Ectodermal cell (in vitro differentiated cells): ENCODE results near the gene MRS2.
"Not testable (repeated sequence)": the region's sequence is repeated elsewhere in the genome, so short reads cannot be mapped to it uniquely, and the experiment has no call there.

Source experiments
- H3K27ac ChIP-seq: 2 replicates; pipeline ENCODE4 v1.7.0; 2013; ENCODE audit warnings: mild to moderate bottlenecking, low read depth, low read length; ENCODE audit not compliant: insufficient read depth, poor library complexity, severe bottlenecking
- H3K27me3 ChIP-seq: 2 replicates; pipeline ENCODE4 v1.7.0; 2013; ENCODE audit warnings: mild to moderate bottlenecking, low read length; ENCODE audit not compliant: insufficient read depth, control insufficient read depth, poor library complexity, severe bottlenecking
- H3K36me3 ChIP-seq: one replicate; pipeline ENCODE4 v1.7.0; 2013; ENCODE audit warnings: low read length; ENCODE audit not compliant: control insufficient read depth, insufficient read depth
- H3K4me1 ChIP-seq: one replicate; pipeline ENCODE4 v1.7.0; 2013; ENCODE audit warnings: low read length; ENCODE audit not compliant: control insufficient read depth, insufficient read depth
- H3K4me3 ChIP-seq: 2 replicates; pipeline ENCODE4 v1.7.0; 2013; ENCODE audit warnings: low read depth, low read length, control low read depth; ENCODE audit not compliant: insufficient read depth
- H3K9me3 ChIP-seq: 2 replicates; pipeline ENCODE4 v1.7.0; 2013; ENCODE audit warnings: mild to moderate bottlenecking, low read length, moderate library complexity; ENCODE audit not compliant: control insufficient read depth
- WGBS, 2 experiments: methylation state at CpG; one replicate each; pipeline ENCODE4 v1.1.7; 2013; ENCODE audit warnings: missing lambda C conversion rate in 2 of 2; 5-methylcytosine and 5-hydroxymethylcytosine counted together

MRS2 gene

DNA sequence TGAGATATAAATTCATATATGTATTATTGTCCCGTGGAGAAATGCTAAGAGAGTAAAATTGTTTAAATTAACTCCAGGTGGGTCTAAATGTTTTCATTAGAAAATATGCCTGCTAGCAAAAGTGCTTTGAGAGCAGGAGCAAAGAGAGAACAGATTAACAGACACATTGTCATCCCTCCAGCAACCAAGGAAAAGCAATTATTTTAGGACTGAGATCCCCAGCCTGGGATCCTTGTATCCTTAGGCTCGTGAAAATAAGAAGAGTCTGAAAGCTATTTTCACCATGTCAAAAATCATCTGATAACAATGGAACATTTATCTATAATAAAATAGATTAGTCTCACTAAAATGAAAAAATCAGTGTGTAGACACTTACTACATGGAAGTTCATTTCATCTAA, 11.5 kb upstream of the MRS2 start:
- H3K36me3 ChIP-seq = no peaks in the 10 kb centered on the region
- no peaks in the 10 kb centered on the region for H3K4me1 ChIP-seq
- no peak overlapping the region for H3K4me3 ChIP-seq
- H3K27ac ChIP-seq = no peak overlapping the region
- no peaks in the 10 kb centered on the region for H3K9me3 ChIP-seq
- 85 to 96% methylated on average over 2 of the region's 2 CpGs for WGBS, 2 experiments
- no peaks in the 10 kb centered on the region for H3K27me3 ChIP-seq

DNA sequence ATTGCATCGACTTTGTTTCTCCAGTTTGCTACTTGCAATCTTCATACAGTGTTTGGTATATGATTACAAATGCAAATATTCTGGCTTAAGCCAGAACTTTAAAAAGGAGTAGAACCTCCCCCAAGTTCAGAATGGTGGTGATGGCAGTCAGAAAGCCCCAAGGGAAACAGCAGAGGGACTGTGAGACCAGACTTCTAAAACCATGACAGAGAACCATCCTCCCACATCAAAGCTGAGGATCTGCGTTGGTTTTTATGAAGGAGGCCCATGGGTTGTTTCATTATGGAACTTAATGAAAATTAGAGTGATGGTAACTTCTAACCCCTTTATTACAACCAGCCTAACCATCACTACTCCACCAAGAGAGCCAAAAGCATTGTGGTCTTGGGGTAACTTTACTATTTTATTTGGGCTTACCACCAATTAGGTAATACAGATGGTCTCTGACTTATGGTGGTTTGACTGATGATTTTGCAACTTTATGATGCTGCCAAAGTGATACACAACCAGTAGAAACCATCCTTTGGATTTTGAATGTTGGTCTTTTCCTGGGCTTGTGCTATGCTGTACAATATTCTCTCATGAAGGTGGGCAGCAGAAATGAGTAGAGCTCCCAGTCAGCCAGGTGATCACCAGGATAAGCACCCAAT, 10.9 kb upstream of the MRS2 start:
- Histone ChIP-seq H3K4me1 (no peaks in the 10 kb centered on the region), H3K9me3 (no peaks in the 10 kb centered on the region), H3K36me3 (no peaks in the 10 kb centered on the region), H3K27ac (no peak overlapping the region), H3K27me3 (no peaks in the 10 kb centered on the region), H3K4me3 (no peak overlapping the region)
- WGBS, 2 experiments = 100% methylated on average over 1 of the region's 2 CpGs; no CpG with 5 or more reads in 1 of the 2 experiments

DNA sequence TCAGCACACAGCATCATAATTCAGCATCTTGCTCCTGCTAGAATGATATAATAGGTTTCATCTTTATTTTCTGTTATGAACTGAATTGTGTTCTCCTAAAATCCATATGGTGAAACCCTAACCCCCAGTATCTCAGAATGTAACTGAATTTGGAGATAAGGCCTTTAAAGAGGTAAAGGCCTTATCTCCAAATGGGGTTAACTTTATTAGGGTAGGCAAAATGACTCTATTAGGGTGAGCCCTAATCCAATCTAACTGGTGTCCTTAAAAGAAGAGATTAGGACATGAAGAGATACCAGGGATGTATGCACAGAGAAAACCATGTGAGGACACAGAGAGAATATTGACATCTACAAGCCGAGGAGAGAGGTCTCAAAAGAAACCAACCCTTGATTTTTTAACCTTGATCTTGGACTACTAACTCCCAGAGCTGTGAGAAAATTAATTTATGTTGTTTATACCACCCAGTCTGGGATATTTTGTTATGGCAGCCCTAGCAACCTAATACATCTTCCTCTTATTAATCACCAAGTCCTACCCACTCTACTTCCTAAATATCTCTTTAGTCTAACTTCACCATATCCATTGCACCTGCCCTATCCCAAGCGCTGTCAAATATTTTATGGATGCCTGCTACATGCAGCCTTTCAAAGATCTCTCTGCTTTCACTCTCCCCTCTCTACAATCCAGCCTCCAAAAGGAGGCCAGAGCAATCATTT, 8.5 kb upstream of the MRS2 start:
- Histone ChIP-seq H3K27me3 (no peaks in the 10 kb centered on the region), H3K27ac (no peak overlapping the region), H3K4me1 (no peaks in the 10 kb centered on the region), H3K9me3 (no peaks in the 10 kb centered on the region), H3K36me3 (no peaks in the 10 kb centered on the region), H3K4me3 (no peak overlapping the region)
- 88 to 93% methylated on average over 2 of the region's 2 CpGs for WGBS, 2 experiments

DNA sequence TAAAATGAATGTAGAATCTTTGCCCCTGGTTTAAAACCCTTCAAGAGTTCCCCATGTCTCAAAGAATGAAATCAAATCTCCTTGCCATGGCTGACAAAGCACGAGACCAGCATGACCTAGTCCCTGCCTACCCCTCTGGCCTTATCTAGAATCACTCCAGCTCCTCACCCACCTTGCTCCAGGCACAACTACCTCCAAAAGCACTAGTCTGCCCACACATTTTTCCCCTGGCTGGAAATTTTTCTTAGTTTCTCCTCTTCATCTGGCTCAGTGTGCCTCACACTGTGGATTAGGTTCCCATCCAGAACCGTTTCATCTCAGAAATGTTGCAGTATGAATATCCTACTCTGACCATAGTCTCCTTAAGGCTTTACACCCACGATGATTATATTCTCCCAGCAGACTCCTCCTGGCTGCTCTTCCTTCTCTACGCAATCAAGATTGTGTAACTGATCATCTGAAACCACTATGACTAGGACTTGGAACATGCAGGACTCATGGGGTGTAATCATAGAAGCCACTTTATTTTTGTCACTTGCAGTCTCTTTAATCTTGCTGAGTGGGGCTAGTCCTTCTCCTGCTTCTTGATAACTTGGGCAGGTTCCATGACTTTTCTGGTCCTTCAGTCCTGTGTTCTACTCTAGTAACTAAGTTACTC, 7.8 kb upstream of the MRS2 start:
- 92 to 93% methylated on average over 4 of the region's 4 CpGs for WGBS, 2 experiments
- Histone ChIP-seq H3K4me1 (no peaks in the 10 kb centered on the region), H3K36me3 (no peaks in the 10 kb centered on the region), H3K27me3 (peaks cover 5% of the 10 kb centered on the region), H3K9me3 (no peaks in the 10 kb centered on the region), H3K4me3 (no peak overlapping the region), H3K27ac (no peak overlapping the region)

DNA sequence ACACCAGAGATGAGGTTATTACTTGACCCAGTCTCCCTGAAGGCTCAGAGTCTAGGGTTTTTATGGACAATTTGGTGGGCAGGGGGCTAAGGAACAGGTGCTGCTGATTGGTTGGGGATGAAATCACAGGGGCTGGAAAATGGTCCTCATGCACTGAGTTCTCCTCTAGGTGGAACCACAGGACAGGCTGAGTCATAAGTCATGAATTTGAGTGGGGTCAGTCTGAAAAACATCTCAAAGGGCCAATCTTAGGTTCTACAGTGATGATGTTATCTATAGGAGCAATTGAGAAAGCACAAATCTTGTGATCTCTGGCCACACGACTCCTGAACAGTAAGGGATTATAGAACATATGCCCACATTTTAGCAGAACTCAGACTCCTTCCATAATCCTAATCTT, 5.9 kb upstream of the MRS2 start:
- Histone ChIP-seq H3K9me3 (no peaks in the 10 kb centered on the region), H3K27ac (no peak overlapping the region), H3K4me1 (no peaks in the 10 kb centered on the region), H3K4me3 (no peak overlapping the region), H3K36me3 (no peaks in the 10 kb centered on the region), H3K27me3 (peaks cover 8% of the 10 kb centered on the region)
- 80 to 89% methylated on average over 1 of the region's 1 CpG for WGBS, 2 experiments

DNA sequence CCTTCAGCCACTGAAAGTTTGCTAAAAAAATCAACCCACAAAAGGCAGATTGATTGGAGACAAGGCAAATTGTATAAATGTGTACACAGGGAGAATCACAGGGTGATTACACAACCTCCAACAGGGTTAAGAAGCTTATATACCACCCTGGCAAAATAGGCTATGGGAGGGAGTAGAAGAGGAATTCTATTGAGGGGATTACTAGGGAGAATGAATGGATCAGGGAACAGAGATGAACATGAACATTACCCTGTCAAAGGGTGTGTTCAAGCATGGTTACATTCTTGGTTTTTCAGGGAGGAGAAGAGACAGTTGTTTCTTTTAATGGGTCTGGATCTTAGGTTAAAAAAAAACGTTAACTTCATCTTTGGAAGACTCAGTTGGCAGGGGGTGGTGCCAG, 5.1 kb upstream of the MRS2 start:
- Histone ChIP-seq H3K27ac (no peak overlapping the region), H3K27me3 (peaks cover 8% of the 10 kb centered on the region), H3K4me3 (no peak overlapping the region), H3K36me3 (no peaks in the 10 kb centered on the region), H3K4me1 (no peaks in the 10 kb centered on the region), H3K9me3 (no peaks in the 10 kb centered on the region)
- 71 to 83% methylated on average over 1 of the region's 1 CpG for WGBS, 2 experiments

DNA sequence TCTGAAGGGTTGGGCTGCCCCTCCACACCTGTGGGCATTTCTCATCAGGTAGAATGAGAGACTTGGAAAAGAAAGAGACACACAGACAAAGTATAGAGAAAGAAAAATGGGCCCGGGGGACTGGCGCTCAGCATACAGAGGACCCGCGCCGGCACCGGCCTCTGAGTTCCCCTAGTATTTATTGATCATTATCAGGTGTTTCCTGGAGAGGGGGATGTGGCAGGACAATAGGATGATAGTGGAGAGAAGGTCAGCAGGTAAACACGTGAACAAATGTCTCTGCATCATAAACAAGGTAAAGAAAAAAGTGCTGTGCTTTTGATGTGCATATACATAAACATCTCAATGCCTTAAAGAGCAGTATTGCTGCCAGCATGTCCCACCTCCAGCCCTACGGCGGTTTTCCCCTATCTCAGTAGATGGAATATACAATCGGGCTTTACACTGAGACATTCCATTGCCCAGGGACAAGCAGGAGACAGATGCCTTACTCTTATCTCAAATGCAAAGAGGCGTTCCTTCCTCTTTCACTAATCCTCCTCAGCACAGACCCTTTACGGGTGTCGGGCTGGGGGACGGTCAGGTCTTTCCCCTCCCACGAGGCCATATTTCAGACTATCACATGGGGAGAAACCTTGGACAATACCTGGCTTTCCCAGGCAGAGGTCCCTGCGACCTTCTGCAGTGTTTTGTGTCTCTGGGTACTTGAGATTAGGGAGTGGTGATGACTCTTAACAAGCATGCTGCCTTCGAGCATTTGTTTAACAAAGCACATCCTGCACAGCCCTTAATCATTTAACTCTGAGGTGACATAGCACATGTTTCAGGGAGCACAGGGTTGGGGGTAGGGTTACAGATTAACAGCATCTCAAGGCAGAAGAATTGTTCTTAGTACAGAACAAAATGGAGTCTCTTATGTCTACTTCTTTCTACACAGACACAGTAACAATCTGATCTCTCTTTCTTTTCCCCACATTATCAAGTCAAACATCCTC, 2.4 kb upstream of the MRS2 start:
- not testable (repeated sequence) for H3K4me3 ChIP-seq, H3K36me3 ChIP-seq, H3K27ac ChIP-seq, H3K27me3 ChIP-seq, H3K4me1 ChIP-seq, H3K9me3 ChIP-seq
- 19 to 21% methylated on average over 14 to 16 of the region's 17 CpGs for WGBS, 2 experiments

DNA sequence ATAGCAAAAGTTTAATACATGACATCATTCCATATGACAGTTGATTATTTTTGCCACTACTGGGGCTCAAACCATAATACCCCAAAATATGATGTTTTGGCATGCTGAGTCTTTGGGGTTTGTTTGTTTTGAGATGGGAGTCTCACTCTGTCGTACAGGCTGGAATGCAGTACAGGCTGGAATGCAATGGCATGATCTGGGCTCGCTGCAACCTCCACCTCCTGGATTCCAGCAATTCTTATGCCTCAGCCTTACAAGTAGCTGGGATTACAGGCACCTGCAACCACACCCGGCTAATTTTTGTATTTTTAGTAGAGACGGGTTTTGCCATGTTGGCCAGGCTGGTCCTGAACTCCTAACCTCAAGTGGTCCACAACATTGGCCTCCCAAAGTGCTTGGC, 1.3 kb upstream of the MRS2 start:
- 66 to 76% methylated on average over 4 of the region's 4 CpGs for WGBS, 2 experiments
- H3K4me3 ChIP-seq = no peak overlapping the region

DNA sequence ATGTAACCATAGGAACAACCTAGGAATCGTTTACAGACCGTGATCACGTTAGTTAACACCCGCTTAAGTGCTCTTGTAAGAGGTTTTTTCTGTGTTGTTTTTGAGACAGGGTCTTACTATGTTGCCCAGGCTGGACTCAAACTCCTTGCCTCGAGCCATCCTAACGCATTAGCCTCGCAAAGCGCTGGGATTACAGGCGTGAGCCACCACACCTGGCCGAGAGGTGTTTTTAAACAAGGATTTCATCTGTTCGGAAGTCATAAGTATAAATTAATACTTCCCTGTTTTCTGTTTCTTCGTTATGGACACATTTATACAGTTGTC, 727 bp downstream of the MRS2 start:
- H3K9me3 ChIP-seq = no peaks in the 10 kb centered on the region
- peaks cover 8% of the 10 kb centered on the region for H3K27me3 ChIP-seq
- peak overlapping the region; percentile 95 for H3K4me3 ChIP-seq
- 6 to 7% methylated on average over 12 of the region's 12 CpGs for WGBS, 2 experiments
- no peaks in the 10 kb centered on the region for H3K4me1 ChIP-seq
- peaks cover 8% of the 10 kb centered on the region for H3K36me3 ChIP-seq
- no peak overlapping the region for H3K27ac ChIP-seq

More for the DNA sequence above, 1.3 kb upstream of the MRS2 start:
- Histone ChIP-seq H3K4me1 (no peaks in the 10 kb centered on the region), H3K27me3 (peaks cover 8% of the 10 kb centered on the region), H3K27ac (no peak overlapping the region), H3K36me3 (no peaks in the 10 kb centered on the region), H3K9me3 (no peaks in the 10 kb centered on the region)

DNA sequence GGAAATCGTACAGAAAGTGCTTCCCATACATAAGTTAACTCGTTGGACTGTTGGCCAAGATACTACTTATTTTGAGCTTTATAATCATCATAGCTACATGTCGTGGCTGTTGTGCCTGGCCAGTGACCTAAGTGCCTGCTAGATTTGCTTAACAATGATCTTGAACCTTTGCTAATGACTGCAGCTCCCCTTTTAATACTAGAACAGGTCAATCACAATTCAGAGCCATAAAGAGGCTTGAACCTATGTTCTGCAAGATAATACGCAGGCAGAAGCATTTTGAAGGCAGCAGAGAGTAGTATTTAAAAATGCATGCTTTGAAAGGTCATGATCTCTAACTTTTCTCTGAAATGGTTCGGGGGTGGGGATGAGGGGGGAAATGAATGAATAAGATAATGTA, 2.5 kb downstream of the MRS2 start:
- 83 to 89% methylated on average over 5 of the region's 5 CpGs for WGBS, 2 experiments
- Histone ChIP-seq H3K9me3 (no peaks in the 10 kb centered on the region), H3K4me1 (no peaks in the 10 kb centered on the region), H3K36me3 (peaks cover 12% of the 10 kb centered on the region), H3K4me3 (no peak overlapping the region), H3K27ac (no peak overlapping the region), H3K27me3 (no peaks in the 10 kb centered on the region)
